ENCODE measurements around the gene DNHD1.

Gene DNHD1

GRCh38 chr11:6497069-6497839, at the start of gene DNHD1:
TSS of gene DNHD1 (plus strand) at chr11:6497280. CDS start at chr11:6498216, 936 bp downstream.
- peak; percentile 44 for DNase-seq (ENCODE audit: low spot score)

- no peak for DNase-seq (ENCODE audit: low spot score)
Measured at GRCh38 chr11:6448574-6448973, 48.5 kb upstream of the DNHD1 start.

GRCh38 chr11:6452219-6452618, 44.9 kb upstream of the DNHD1 start:
- DNase-seq (ENCODE audit: low spot score) = no peak

GRCh38 chr11:6453152-6453551, 43.9 kb upstream of the DNHD1 start:
- no peak for DNase-seq (ENCODE audit: low spot score)

- DNase-seq (ENCODE audit: low spot score) = no peak
Measured at GRCh38 chr11:6455070-6455469, 42.0 kb upstream of the DNHD1 start.

- DNase-seq (ENCODE audit: low spot score) = no peak
Measured at GRCh38 chr11:6456361-6457073, 40.6 kb upstream of the DNHD1 start.

- DNase-seq (ENCODE audit: low spot score) = no peak
Measured at GRCh38 chr11:6457581-6458320, 39.3 kb upstream of the DNHD1 start.

GRCh38 chr11:6458352-6459098, 38.6 kb upstream of the DNHD1 start:
- no peak for DNase-seq (ENCODE audit: low spot score)

- no peak for DNase-seq (ENCODE audit: low spot score)
Measured at GRCh38 chr11:6459099-6459450, 38.0 kb upstream of the DNHD1 start.

- peak; percentile 82 for DNase-seq (ENCODE audit: low spot score)
Measured at GRCh38 chr11:6468712-6469495, 28.2 kb upstream of the DNHD1 start.

- no peak for DNase-seq (ENCODE audit: low spot score)
Measured at GRCh38 chr11:6469599-6469998, 27.5 kb upstream of the DNHD1 start.

GRCh38 chr11:6472934-6473333, 24.1 kb upstream of the DNHD1 start:
- no peak for DNase-seq (ENCODE audit: low spot score)

- DNase-seq (ENCODE audit: low spot score) = peak; percentile 99
Measured at GRCh38 chr11:6473451-6474412, 23.3 kb upstream of the DNHD1 start, which contains the start of gene TRIM3. TSS of gene TRIM3 (minus strand) at chr11:6473941. CDS start at chr11:6465695, 8,246 bp downstream.

- DNase-seq (ENCODE audit: low spot score) = no peak
Measured at GRCh38 chr11:6474413-6474792, 22.7 kb upstream of the DNHD1 start.

- DNase-seq (ENCODE audit: low spot score) = no peak
Measured at GRCh38 chr11:6474806-6475500, 22.1 kb upstream of the DNHD1 start.

- DNase-seq (ENCODE audit: low spot score) = no peak
Measured at GRCh38 chr11:6475936-6476335, 21.1 kb upstream of the DNHD1 start.

GRCh38 chr11:6476571-6476970, 20.5 kb upstream of the DNHD1 start:
- DNase-seq (ENCODE audit: low spot score) = no peak

GRCh38 chr11:6480299-6480914, 16.7 kb upstream of the DNHD1 start:
- DNase-seq (ENCODE audit: low spot score) = no peak
